ENCODE results near the gene SH2D6. TPM values are rescaled to one million over a fixed set of nuclear protein-coding genes. Genes with fewer than 3 reads are reported as not detected.
"Not testable (repeated sequence)": the region's sequence is repeated elsewhere in the genome, so short reads cannot be mapped to it uniquely, and the experiment has no call there.

The SH2D6 gene
- total RNA-seq, 4 donors from 2014 or later = 7.6 to 14.2 (median 11.4) TPM; not detected in 1

GRCh38 chr2:85376291-85377065 lies 42.0 kb upstream of the SH2D6 start:
- TF ChIP-seq CTCF (IDR thresholded peaks at IDR 0.05) (no peak), POLR2A (IDR thresholded peaks at IDR 0.05) (no peak), EP300 (IDR thresholded peaks at IDR 0.05; ENCODE audit: low read depth) (no peak), POLR2AphosphoS5 (IDR thresholded peaks at IDR 0.05) (no peak)
- 96% methylated on average over 5 of the region's 5 CpGs; no CpG with 5 or more reads in 1 of the 2 donors for WGBS, 2 donors (ENCODE audit: low coverage in 1 of 2)
- intact Hi-C loops (cut with DNase I; ENCODE audit: low total_unique reads) = no loop called here
- Histone ChIP-seq H3K27ac (no peak overlapping the region), H3K9me3 (no peaks in the 10 kb centered on the region), H3K36me3 (peaks cover 0 to 38% (median 11%) of the 10 kb centered on the region in 4 donors), H3K27me3 (no peaks in the 10 kb centered on the region), H3K4me1 (no peaks in the 10 kb centered on the region), H3K4me3 (no peak overlapping the region)
- in situ Hi-C loops (cut with MboI; ENCODE audit: low pct_ligation_motif_present in 1 of 4, low pct_unique_long_range_greater_than_20kb in 1 of 4, low sequenced_read_pairs in 3 of 4) = no loop called here
- no peak for DNase-seq

GRCh38 chr2:85377083-85377482 lies 41.4 kb upstream of the SH2D6 start:
- Histone ChIP-seq H3K4me1 (no peaks in the 10 kb centered on the region), H3K27ac (no peak overlapping the region), H3K4me3 (no peak overlapping the region), H3K9me3 (no peaks in the 10 kb centered on the region), H3K27me3 (no peaks in the 10 kb centered on the region), H3K36me3 (peaks cover 0 to 38% (median 11%) of the 10 kb centered on the region in 4 donors)
- intact Hi-C loops (cut with DNase I; ENCODE audit: low total_unique reads) = no loop called here
- TF ChIP-seq POLR2A (IDR thresholded peaks at IDR 0.05) (no peak), CTCF (IDR thresholded peaks at IDR 0.05) (no peak), POLR2AphosphoS5 (IDR thresholded peaks at IDR 0.05) (no peak), EP300 (IDR thresholded peaks at IDR 0.05; ENCODE audit: low read depth) (no peak)
- DNase-seq = no peak
- in situ Hi-C loops (cut with MboI; ENCODE audit: low pct_ligation_motif_present in 1 of 4, low pct_unique_long_range_greater_than_20kb in 1 of 4, low sequenced_read_pairs in 3 of 4) = no loop called here
- WGBS, 2 donors (ENCODE audit: low coverage in 1 of 2) = 94 to 100% methylated on average over 3 to 11 of the region's 11 CpGs

- no peaks in the 10 kb centered on the region for H3K27me3 ChIP-seq
- H3K4me1 ChIP-seq = no peaks in the 10 kb centered on the region
- H3K27ac ChIP-seq = no peak overlapping the region
- H3K4me3 ChIP-seq = no peak overlapping the region
- in situ Hi-C loops (cut with MboI; ENCODE audit: low pct_ligation_motif_present in 1 of 4, low pct_unique_long_range_greater_than_20kb in 1 of 4, low sequenced_read_pairs in 3 of 4) = no loop called here
- no peak for DNase-seq
- intact Hi-C loops (cut with DNase I; ENCODE audit: low total_unique reads) = no loop called here
- no peaks in the 10 kb centered on the region for H3K9me3 ChIP-seq
- TF ChIP-seq POLR2AphosphoS5 (IDR thresholded peaks at IDR 0.05) (no peak), EP300 (IDR thresholded peaks at IDR 0.05; ENCODE audit: low read depth) (no peak), CTCF (IDR thresholded peaks at IDR 0.05) (no peak), POLR2A (IDR thresholded peaks at IDR 0.05) (no peak)
- 93 to 96% methylated on average over 3 to 5 of the region's 5 CpGs for WGBS, 2 donors (ENCODE audit: low coverage in 1 of 2)
- H3K36me3 ChIP-seq = peaks cover 0 to 38% (median 11%) of the 10 kb centered on the region in 4 donors
Observed at GRCh38 chr2:85378257-85378656, 40.3 kb upstream of the SH2D6 start.

- no peaks in the 10 kb centered on the region for H3K9me3 ChIP-seq
- intact Hi-C loops (cut with DNase I; ENCODE audit: low total_unique reads) (no loop called here), in situ Hi-C loops (cut with MboI; ENCODE audit: low pct_ligation_motif_present in 1 of 4, low pct_unique_long_range_greater_than_20kb in 1 of 4, low sequenced_read_pairs in 3 of 4) (no loop called here)
- no peak for TF ChIP-seq CTCF (IDR thresholded peaks at IDR 0.05)
- no peak for TF ChIP-seq POLR2A (IDR thresholded peaks at IDR 0.05)
- no peak for TF ChIP-seq POLR2AphosphoS5 (IDR thresholded peaks at IDR 0.05)
- TF ChIP-seq EP300 (IDR thresholded peaks at IDR 0.05; ENCODE audit: low read depth) = no peak
- H3K27me3 ChIP-seq = no peaks in the 10 kb centered on the region
- H3K4me1 ChIP-seq = no peaks in the 10 kb centered on the region
- H3K27ac ChIP-seq = no peak overlapping the region
- peaks cover 0 to 34% (median 13%) of the 10 kb centered on the region in 4 donors for H3K36me3 ChIP-seq
- 69 to 76% methylated on average over 1 of the region's 1 CpG for WGBS, 2 donors (ENCODE audit: low coverage in 1 of 2)
- H3K4me3 ChIP-seq = no peak overlapping the region
- DNase-seq = no peak
Observed at GRCh38 chr2:85380048-85380447, 38.5 kb upstream of the SH2D6 start.

- WGBS, 2 donors (ENCODE audit: low coverage in 1 of 2) = 94% methylated on average over 5 of the region's 5 CpGs; no CpG with 5 or more reads in 1 of the 2 donors
- in situ Hi-C loops (cut with MboI; ENCODE audit: low pct_ligation_motif_present in 1 of 4, low pct_unique_long_range_greater_than_20kb in 1 of 4, low sequenced_read_pairs in 3 of 4); intact Hi-C loops (cut with DNase I; ENCODE audit: low total_unique reads); DNase-seq; H3K9me3 ChIP-seq; H3K27ac ChIP-seq; H3K4me1 ChIP-seq; H3K4me3 ChIP-seq; H3K27me3 ChIP-seq: not testable (repeated sequence)
- peaks cover 0 to 29% (median 12%) of the 10 kb centered on the region in 4 donors for H3K36me3 ChIP-seq
Observed at GRCh38 chr2:85383151-85383550, 35.4 kb upstream of the SH2D6 start.
